NCI-H446 (cell line): ENCODE measurements around the gene STAT3.

Experiments
- DNase-seq, 2 experiments: peaks; one replicate each; lab custom pipeline; 2025; lab: John Stamatoyannopoulos, UW

The STAT3 gene

GRCh38 chr17:42294469-42295398 lies 93.5 kb downstream of the STAT3 start:
- no peak for DNase-seq

- no peak for DNase-seq
Observed at GRCh38 chr17:42291129-42291528, 97.1 kb downstream of the STAT3 start.

GRCh38 chr17:42290577-42290976 lies 97.7 kb downstream of the STAT3 start:
- no peak for DNase-seq

DNA sequence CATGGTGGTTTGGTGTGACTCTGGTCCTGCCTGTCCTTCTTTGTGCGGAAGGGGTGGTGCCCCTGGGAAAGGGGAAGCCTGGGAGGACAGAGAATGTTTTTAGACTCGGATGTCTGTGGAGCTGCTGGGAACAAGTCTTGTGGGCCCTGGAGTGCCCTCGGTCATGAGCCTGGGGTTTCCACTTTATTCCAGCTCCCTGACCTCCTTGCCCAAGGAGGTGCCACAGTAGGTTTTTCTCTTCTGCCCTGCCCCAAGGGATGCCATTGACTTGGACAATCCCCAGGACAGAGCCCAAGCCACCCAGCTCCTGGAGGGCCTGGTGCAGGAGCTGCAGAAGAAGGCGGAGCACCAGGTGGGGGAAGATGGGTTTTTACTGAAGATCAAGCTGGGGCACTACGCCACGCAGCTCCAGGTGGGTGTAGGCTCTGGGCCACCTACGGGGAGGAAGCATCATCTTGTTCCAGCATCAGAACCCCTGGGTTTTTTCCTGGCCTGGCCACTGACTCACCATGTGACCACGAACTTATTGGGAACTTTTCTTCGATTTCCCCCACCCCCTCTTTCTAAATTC lies 98.5 kb downstream of the STAT3 start:
- DNase-seq = no peak

GRCh38 chr17:42288803-42289610 lies 99.2 kb downstream of the STAT3 start:
- no peak for DNase-seq

DNA sequence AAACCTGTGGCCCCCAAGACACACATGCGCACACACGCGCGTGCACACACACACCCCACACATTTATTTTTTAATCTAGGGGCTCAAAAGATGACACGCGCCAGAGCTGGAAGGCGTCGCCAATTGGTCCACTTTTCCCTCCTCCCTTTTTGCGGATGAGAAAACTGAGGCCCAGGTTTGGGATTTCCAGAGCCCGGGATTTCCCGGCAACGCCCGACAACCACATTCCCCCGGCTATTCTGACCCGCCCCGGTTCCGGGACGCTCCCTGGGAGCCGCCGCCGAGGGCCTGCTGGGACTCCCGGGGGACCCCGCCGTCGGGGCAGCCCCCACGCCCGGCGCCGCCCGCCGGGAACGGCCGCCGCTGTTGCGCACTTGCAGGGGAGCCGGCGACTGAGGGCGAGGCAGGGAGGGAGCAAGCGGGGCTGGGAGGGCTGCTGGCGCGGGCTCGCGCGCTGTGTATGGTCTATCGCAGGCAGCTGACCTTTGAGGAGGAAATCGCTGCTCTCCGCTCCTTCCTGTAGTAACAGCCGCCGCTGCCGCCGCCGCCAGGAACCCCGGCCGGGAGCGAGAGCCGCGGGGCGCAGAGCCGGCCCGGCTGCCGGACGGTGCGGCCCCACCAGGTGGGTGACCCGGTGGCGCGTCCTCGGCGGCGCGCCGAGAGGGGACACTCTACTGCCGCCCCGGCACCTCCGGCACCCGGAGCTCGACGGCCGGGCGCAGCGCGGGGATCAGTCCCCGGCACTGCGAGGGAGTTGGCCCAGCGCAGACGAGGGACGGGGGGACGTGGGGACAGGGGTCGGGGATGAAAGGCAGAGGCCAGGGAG lies 100.1 kb downstream of the STAT3 start, which contains the start of gene STAT5A:
Gene STAT5A (plus strand): TSS at position 522 of the 826 bp plus-strand sequence. CDS start 914 bp downstream, outside the sequence.
- DNase-seq = no peak

GRCh38 chr17:42287305-42287976 lies 100.8 kb downstream of the STAT3 start:
- no peak for DNase-seq

DNA sequence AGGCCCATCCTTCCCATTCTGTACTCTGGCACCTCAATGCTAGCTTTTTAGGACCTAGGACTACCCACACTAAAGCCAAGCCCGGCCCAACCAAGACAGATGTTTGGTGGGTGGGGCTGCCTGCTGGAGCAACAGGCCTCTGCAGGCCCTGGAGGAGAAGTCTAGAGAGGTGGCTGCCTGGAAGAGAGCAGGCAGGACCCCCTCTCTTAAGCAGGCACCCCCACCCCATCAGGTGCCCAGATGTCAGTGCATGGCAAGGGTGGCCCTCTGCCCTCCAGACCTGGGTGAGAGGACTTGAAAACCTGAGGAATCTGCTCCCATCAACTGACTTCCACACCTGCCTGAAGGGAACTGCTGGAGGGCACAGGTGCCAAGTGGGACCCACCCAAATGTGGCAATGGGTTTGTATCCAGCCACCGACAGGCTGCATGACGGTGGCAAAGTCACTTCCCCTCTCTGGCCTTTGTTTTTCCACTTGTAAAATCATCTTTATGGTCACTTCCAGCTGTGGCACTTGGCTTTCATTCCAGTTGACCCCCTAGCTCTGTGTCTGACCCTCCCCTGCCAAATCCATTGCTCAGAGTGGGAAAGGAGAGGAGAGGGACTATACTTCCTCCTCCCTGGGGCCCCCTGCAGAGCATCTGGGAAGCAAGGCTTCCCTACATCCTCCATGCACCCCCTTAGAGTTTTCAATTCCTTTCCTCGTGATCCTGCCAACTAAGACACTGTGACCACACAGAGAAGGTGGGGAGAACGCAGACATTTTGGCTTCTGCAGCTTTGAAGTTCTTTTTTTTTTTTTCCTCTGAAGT lies 101.6 kb downstream of the STAT3 start:
- DNase-seq = no peak

DNA sequence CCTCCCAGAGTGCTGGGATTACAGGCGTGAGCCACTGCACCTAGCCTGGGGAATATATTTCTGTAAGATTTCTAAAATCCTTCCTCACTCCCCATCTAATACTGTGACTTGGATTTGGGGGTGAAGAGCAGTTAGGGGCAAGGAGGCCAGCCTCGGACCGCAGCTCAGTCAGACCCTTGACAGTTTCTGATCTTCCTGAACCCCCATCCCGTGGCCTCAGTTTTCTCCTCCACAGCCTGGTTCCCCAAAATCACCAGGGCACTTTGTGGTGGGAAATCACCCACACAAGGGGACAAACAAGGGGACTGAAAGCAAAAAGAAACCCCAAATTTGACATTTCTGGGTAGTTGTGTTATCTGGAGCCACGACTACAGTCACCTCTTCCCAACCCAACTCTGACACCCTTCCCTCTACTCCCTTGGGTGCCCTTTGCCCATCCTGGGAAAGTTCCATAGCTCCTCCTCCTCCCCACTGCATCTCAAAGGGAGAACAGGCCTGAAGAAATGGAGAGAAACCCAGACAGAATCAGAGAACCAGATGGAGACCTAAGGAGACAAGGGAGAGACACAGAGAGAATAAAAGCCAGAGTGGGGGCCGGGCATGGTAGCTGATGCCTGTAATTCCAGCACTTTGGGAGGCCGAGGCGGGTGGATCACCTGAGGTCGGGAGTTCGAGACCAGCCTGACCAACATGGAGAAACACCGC lies 102.7 kb downstream of the STAT3 start:
- DNase-seq = no peak

DNA sequence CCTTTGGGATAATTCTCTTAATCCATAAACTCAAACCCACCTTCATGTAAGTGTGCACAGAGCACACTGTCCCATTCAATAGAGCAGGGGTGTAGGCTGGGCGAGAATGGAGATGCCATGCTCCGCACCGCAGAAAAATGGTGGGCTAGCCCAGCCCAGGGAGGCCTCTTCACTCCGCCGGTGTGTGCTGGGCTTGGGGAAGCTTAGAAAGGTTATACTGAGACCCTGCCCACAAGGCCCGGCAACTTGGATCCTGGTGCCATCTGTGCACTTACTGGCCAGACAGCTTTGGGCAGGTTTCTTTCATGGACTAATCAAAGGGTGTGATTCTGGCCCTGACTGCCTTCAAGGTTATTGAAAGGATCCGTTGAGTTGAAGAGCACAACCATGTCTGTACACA lies 103.7 kb downstream of the STAT3 start:
- DNase-seq = no peak

- DNase-seq = no peak
Observed at GRCh38 chr17:42284024-42284369, 104.2 kb downstream of the STAT3 start.

GRCh38 chr17:42283241-42284023 lies 104.8 kb downstream of the STAT3 start:
- no peak for DNase-seq

GRCh38 chr17:42282478-42283080 lies 105.7 kb downstream of the STAT3 start:
- no peak for DNase-seq

GRCh38 chr17:42281571-42282096 lies 106.6 kb downstream of the STAT3 start:
- no peak for DNase-seq

- DNase-seq = no peak
Observed at GRCh38 chr17:42279776-42280630, 108.2 kb downstream of the STAT3 start.

- no peak for DNase-seq
Observed at GRCh38 chr17:42277342-42277712, 110.9 kb downstream of the STAT3 start.
